Ovary (tissue), 9 donors: Measurements from ENCODE around the gene CDC42BPB. TPM values are rescaled to one million over a fixed set of nuclear protein-coding genes. Genes with fewer than 3 reads are reported as not detected.
"Not testable (repeated sequence)": the region's sequence is repeated elsewhere in the genome, so short reads cannot be mapped to it uniquely, and the experiment has no call there.

ENCODE experiments used
- DNase-seq, 5 donors: peaks; one replicate each; pipeline ENCODE4 v3.0.0-alpha.2; 2019 to 2020
- H3K27ac ChIP-seq, 2 donors: fragments of 200-600 bp; one replicate each; pipeline versions ENCODE4 v1.5.1 to v1.8.0; 2019 to 2022
- H3K27me3 ChIP-seq: fragments of 200-600 bp; one replicate; pipeline ENCODE4 v1.8.0; 2022
- H3K36me3 ChIP-seq: fragments of 200-600 bp; sonication (generic); one replicate; pipeline ENCODE4 v1.5.1; 2019
- H3K4me1 ChIP-seq: one replicate; pipeline ENCODE4 v1.8.1; 2013; ENCODE audit warnings: mild to moderate bottlenecking, moderate library complexity; ENCODE audit not compliant: insufficient read depth
- H3K4me3 ChIP-seq: fragments of 200-600 bp; sonication (generic); one replicate; pipeline ENCODE4 v1.5.1; 2017
- H3K9me3 ChIP-seq, 2 donors: fragments of 200-600 bp in 1 of 2; sonication (generic) in 1 of 2; one replicate each; pipeline versions ENCODE4 v1.5.1 to v1.8.1; 2013 to 2019; ENCODE audit warnings: mild to moderate bottlenecking in 1 of 2, moderate library complexity in 1 of 2
- EP300 ChIP-seq: sonication (generic); formaldehyde crosslinking; IDR thresholded peaks from one replicate; pipeline ENCODE4 v1.6.1; 2017; ENCODE audit warnings: antibody characterized with exemption
- POLR2A ChIP-seq: fragments of 450-650 bp; IDR thresholded peaks from one replicate; pipeline ENCODE4 v1.6.1; 2017; ENCODE audit warnings: antibody characterized with exemption, mild to moderate bottlenecking, moderate library complexity
- WGBS, 3 donors: extraction: QIAGEN DNeasy Blood & Tissue Kit in 1 of 3; methylation state at CpG; one replicate each; pipeline versions ENCODE4 v1.1.5 to v1.1.7; 2013 to 2017; 5-methylcytosine and 5-hydroxymethylcytosine counted together
- intact Hi-C, 4 donors: fragments of 100-400 bp; cut with DNase I; formaldehyde crosslinking; loops; one replicate each; pipeline versions ENCODE4 v1.11.0 to v1.15.1; 2022 to 2023
- polyA plus RNA-seq, 2 donors: library from polyadenylated mRNA; stranded (reverse); fragments of 200-250 nt in 1 of 2; fragments of 350-450 nt in 1 of 2; fragmentation: Illumina TruSeq in 1 of 2; extraction: RNeasy Lipid Tissue Mini Kit (QIAGEN cat#74804) in 1 of 2; gene quantifications; one replicate each; pipeline ENCODE4 v1.2.3, GENCODE V29; 2013 to 2014
- total RNA-seq, 7 donors: library from RNA; depleted of rRNA in 2 of 7; stranded (reverse); fragments of >200 nt in 2 of 7; fragmentation: NEBNext Ultra II Directional in 3 of 7; extraction: Animal tissue kit (Norgen Biotek cat#: 25700) in 3 of 7; gene quantifications; one replicate each; pipeline versions ENCODE4 v1.1.0 to v1.2.4, GENCODE V29; 2016 to 2023
- TF ChIP-seq, protein P1 (sequence below), 3 donors: fragments of 450-650 bp in 2 of 3; fragments of 200-600 bp in 1 of 3; IDR thresholded peaks; one replicate each; pipeline versions ENCODE4 v1.5.1 to v1.8.0; 2016 to 2022; ENCODE audit warnings: antibody characterized with exemption in 3 of 3, mild to moderate bottlenecking in 1 of 3
- donor health status: DM: no; HTN: no; CAD: no; lungs with moderate emphysema.
- donor health status: DM: no; HTN: no; CAD: no.
- donor health status: Bipolar disorder and iron deficiency.
- donor health status: DM: yes; HTN: yes; CAD: no.
- donor health status: DM: no; HTN: no; CAD: no.
- donor health status: DM: yes; HTN: yes; CAD: no.

Gene CDC42BPB
- total and polyA plus RNA-seq, 9 donors: 50.0 to 103 (median 75.1) TPM

DNA sequence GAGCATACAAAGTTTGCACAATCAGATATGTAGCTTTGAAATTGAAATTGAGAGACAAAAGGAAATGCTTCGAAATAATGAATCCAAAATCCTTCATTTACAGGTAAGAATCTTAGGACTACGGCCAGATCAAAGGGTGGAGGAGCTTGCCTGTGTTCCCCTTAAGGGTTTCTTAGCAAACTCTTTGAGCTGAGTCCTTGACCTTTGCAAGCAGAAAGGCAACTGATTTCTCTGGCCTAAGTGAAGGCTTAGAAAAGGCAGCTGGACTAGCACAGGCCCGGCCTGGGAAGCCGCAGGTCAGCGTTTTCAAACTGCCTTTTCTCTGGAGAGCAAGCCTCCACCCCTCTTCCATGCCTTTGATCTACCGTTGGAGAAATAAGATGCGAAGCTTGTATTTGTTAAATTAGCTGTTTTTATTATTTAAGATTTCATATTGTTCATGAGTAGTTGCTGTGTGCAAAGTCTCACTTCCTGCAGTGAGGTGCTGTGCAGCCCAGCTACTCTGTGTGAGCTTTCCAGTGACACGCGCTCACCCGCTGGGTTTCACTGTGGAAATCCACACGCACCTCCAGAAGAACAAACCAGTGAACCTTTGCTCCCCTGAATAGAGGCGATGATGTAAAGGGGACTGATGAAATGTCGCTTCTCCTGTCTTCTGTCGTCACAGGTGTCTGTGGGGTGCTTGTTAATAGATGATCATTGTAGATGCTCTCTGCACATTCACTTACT lies 159.9 kb downstream of the CDC42BPB start:
- TF ChIP-seq, protein P1, sequence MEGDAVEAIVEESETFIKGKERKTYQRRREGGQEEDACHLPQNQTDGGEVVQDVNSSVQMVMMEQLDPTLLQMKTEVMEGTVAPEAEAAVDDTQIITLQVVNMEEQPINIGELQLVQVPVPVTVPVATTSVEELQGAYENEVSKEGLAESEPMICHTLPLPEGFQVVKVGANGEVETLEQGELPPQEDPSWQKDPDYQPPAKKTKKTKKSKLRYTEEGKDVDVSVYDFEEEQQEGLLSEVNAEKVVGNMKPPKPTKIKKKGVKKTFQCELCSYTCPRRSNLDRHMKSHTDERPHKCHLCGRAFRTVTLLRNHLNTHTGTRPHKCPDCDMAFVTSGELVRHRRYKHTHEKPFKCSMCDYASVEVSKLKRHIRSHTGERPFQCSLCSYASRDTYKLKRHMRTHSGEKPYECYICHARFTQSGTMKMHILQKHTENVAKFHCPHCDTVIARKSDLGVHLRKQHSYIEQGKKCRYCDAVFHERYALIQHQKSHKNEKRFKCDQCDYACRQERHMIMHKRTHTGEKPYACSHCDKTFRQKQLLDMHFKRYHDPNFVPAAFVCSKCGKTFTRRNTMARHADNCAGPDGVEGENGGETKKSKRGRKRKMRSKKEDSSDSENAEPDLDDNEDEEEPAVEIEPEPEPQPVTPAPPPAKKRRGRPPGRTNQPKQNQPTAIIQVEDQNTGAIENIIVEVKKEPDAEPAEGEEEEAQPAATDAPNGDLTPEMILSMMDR (IDR thresholded peaks at IDR 0.05): no peak
- TF ChIP-seq POLR2A (no peak), EP300 (no peak)
- Histone ChIP-seq H3K4me3 (no peak overlapping the region), H3K27ac (no peak overlapping the region), H3K4me1 (no peaks in the 10 kb centered on the region), H3K9me3 (no peaks in the 10 kb centered on the region), H3K27me3 (no peaks in the 10 kb centered on the region), H3K36me3 (no peaks in the 10 kb centered on the region)
- no peak for DNase-seq
- intact Hi-C loops: no loop called here
- 66 to 74% (median 66%) methylated on average over 14 of the region's 14 CpGs for WGBS, 3 donors

DNA sequence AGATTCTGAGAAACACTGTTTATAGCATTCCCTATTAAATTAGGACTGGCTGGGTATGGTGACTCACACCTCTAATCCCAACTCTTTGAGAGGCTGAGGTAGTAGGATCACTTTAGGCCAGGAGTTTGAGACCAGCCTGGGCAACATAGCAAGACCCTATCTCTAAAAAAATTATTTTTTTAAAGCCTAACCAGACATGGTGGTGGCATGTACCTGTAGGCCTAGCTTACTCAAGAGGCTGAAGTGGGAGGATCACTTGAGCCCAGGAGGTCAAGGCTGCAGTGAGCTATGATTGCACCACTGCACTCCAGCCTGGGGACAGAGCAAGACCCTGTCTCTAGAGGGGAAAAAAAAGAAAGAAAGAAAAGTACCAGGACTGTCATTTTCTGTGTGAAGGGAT lies 160.6 kb downstream of the CDC42BPB start:
- H3K27ac ChIP-seq, intact Hi-C loops: not testable (repeated sequence)

GRCh38 chr14:102893452-102893851 lies 163.9 kb downstream of the CDC42BPB start:
- Histone ChIP-seq H3K27me3 (no peaks in the 10 kb centered on the region), H3K27ac (no peak overlapping the region), H3K4me1 (no peaks in the 10 kb centered on the region), H3K9me3 (no peaks in the 10 kb centered on the region), H3K4me3 (no peak overlapping the region), H3K36me3 (no peaks in the 10 kb centered on the region)
- no peak for DNase-seq
- 33 to 45% (median 33%) methylated on average over 9 of the region's 9 CpGs for WGBS, 3 donors
- intact Hi-C loops: no loop called here
- no peak for TF ChIP-seq EP300

More for the DNA sequence above, 160.6 kb downstream of the CDC42BPB start:
- not testable (repeated sequence) for H3K36me3 ChIP-seq, H3K9me3 ChIP-seq, H3K4me3 ChIP-seq, H3K4me1 ChIP-seq, H3K27me3 ChIP-seq, DNase-seq

- no peaks in the 10 kb centered on the region for H3K4me1 ChIP-seq
- no peak for TF ChIP-seq EP300
- no peak for TF ChIP-seq POLR2A
- TF ChIP-seq, protein P1 (IDR thresholded peaks at IDR 0.05): no peak
- no peaks in the 10 kb centered on the region for H3K27me3 ChIP-seq
- 91 to 97% (median 95%) methylated on average over 8 of the region's 8 CpGs for WGBS, 3 donors
- no peak overlapping the region for H3K4me3 ChIP-seq
- no peak overlapping the region for H3K27ac ChIP-seq
- no peak for DNase-seq
- H3K36me3 ChIP-seq: no peaks in the 10 kb centered on the region
- intact Hi-C loops: no loop called here
- no peaks in the 10 kb centered on the region for H3K9me3 ChIP-seq
These were observed 164.7 kb downstream of the CDC42BPB start for GRCh38 chr14:102892651-102893050.

DNA sequence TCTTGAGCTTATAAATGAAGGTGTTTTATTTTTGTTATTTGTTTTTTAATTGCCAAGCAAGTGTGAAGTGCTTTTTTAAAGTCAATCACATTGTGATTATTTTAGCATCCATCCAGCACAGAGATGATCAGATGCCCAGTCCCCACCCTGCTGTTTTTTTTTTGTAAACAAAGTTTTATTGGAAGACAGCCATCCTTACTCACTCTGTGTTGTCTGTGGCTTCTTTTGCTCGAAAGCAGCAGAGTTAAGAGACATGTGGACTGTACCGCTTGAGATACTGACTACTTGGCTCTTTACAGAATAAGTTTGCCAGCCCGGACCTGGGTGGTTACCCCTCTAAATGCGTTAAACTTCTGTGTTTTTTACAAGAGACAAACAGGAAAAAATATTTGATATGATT lies 165.8 kb downstream of the CDC42BPB start:
- no peak overlapping the region for H3K4me3 ChIP-seq
- intact Hi-C loops: no loop called here
- no peaks in the 10 kb centered on the region for H3K27me3 ChIP-seq
- DNase-seq: no peak
- WGBS, 3 donors: 22 to 39% (median 23%) methylated on average over 4 of the region's 4 CpGs
- no peaks in the 10 kb centered on the region for H3K4me1 ChIP-seq
- no peaks in the 10 kb centered on the region for H3K9me3 ChIP-seq
- H3K36me3 ChIP-seq: no peaks in the 10 kb centered on the region
- TF ChIP-seq, protein P1 (IDR thresholded peaks at IDR 0.05): no peak
- TF ChIP-seq POLR2A: no peak
- TF ChIP-seq EP300: no peak
- no peak overlapping the region for H3K27ac ChIP-seq
